NCI-H146 treated with DMSO at 0.1 percent for 48 hours (cell line): Measurements from ENCODE around the gene AKAP9.
"Not testable (repeated sequence)": the region's sequence is repeated elsewhere in the genome, so short reads cannot be mapped to it uniquely, and the experiment has no call there.

Experiments used
- DNase-seq: peaks from one replicate; lab custom pipeline; 2025; ENCODE audit not compliant: unreplicated experiment; lab: John Stamatoyannopoulos, UW

AKAP9 gene

GRCh38 chr7:92002720-92003119 is 62.1 kb downstream of the AKAP9 start:
- DNase-seq, result no peak

DNA sequence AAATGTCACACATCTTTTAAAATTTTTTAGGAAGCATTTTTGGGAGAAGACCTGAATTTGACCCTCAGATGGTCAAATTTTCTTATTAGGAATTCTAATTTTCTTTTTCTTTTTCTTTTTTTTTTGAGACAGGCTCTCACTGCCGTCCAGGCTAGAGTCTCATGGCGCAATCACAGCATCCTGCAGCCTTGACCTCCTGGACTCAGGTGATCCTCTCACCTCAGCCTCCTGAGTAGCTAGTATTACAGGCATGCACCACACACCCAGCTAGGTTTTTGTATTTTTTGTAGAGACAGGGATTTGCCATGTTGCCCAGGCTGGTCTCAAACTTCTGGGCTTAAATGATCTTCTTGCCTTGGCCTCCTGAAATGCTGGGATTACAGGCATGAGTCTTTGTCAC is 65.4 kb downstream of the AKAP9 start:
- DNase-seq, result no peak

GRCh38 chr7:92010215-92010614 is 69.6 kb downstream of the AKAP9 start:
- DNase-seq, result no peak

DNA sequence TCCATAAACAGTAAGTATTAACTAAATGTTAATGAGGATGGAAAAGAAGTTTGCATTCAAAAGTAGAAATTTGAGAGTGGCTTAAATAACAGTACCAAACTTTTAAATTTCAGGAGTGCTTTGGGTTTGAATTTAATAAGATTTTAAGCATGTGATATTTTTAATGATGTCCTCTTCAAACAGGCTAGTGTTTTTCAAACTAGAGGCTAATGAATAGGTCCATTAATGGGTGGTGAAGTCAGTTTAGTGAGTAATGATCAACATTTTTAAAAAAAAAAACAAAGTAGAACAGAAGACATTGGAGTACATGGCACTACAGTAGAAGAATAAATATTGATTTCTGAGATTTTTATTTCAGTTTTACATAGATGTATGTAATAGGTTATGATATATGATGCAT is 72.9 kb downstream of the AKAP9 start:
- no peak for DNase-seq

- no peak for DNase-seq
These were observed 80.0 kb downstream of the AKAP9 start for GRCh38 chr7:92020636-92021035.

DNA sequence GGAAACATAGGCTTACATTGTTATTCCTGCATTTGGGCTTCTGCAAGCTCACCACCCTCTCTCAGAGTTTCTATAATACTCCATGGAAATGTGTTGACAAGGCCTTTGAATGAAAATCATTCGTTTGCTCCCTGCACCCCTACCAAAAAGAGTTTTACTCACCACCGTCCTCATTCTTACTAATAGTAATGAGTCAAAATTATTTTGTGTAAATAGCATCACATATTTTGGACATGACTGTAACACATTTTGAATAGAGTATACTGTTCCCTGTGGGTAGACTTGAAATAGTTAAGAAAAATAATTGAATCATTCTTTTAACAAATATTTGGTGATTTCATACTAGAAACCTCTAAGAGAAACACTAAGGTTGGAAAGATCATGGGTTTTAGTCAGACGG is 84.6 kb downstream of the AKAP9 start:
- no peak for DNase-seq

- not testable (repeated sequence) for DNase-seq
These were observed 86.0 kb downstream of the AKAP9 start for GRCh38 chr7:92026635-92027034.

DNA sequence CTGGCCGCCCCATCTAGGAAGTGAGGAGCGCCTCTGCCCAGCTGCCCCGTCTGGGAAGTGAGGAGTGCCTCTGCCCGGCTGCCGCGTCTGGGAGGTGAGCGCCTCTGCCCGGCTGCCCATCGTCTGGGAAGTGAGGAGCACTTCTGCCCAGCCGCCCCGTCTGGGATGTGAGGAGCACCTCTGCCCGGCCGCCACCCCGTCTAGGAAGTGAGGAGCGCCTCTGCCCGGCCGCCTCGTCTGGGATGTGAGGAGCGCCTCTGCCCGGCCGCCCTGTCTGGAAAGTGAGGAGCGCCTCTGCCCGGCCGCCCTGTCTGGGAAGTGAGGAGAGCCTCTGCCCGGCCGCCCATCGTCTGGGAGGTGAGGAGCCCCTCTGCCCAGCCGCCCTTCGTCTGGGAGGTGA is 86.5 kb downstream of the AKAP9 start:
- not testable (repeated sequence) for DNase-seq

- DNase-seq, result no peak
These were observed 87.6 kb downstream of the AKAP9 start for GRCh38 chr7:92028226-92028625.

GRCh38 chr7:92028686-92029085 is 88.0 kb downstream of the AKAP9 start:
- no peak for DNase-seq

- DNase-seq, result no peak
These were observed 93.5 kb downstream of the AKAP9 start for GRCh38 chr7:92034116-92034515.

GRCh38 chr7:92035576-92035975 is 94.9 kb downstream of the AKAP9 start:
- DNase-seq, result no peak

DNA sequence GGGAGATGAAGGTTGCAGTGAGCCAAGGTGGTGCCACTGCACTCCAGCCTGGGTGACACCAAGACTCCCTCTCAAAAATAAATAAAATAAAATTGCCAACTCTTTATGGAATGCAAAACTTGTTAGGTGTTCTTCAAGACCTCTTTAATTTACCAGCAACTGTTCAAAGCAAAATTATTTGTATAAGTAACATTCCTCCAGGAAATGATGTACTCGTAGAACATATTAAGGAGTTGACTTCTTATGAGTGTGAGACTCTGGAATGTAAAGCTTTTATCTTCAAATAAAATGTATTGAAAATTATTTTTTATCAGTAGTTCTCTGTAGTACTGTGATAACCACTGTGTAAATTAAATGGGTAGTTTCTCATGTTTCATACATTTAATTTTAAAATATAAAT is 99.2 kb downstream of the AKAP9 start:
- DNase-seq, result no peak

GRCh38 chr7:92042056-92042737 is 101.5 kb downstream of the AKAP9 start:
- DNase-seq, result no peak

DNA sequence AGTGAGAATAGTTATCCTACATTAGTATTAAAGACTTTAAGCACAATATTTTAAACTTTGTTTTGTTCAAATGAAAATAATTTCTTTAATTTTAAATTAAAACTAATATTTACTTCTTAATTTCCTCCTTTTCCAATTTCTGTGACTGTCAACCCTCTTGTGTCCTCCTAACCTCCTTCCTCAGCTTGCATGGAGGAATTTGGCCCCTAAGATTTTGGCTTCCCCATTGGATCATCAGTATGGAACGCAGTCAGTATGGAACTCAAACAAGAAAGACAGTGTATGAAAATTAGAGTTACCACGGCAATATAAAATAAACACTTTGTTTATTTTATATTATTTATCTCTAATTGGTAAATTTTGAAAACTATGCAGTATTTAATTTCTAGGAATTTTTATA is 102.4 kb downstream of the AKAP9 start:
- DNase-seq, result no peak

DNA sequence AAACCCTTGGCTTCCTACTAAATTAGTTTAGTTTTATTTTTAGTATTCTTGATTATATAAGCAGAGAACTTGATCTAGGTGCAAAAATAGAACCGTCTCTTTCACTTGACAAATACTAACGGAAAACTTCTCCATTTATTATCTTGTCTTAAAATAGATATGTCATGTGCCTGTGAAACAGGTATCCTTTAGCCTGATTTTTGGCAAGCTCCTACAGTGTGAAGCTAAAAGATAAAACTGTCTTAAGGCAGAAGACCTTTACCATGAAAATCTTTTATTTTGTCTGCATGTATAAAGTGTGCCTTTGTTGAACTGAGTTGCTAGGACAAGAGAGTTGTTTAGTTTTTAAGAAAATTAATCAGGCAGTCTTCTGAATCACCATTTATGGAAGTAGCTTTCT is 103.0 kb downstream of the AKAP9 start:
- DNase-seq, result no peak

- DNase-seq, result no peak
These were observed 103.5 kb downstream of the AKAP9 start for GRCh38 chr7:92044148-92044547.

GRCh38 chr7:92044940-92045339 is 104.3 kb downstream of the AKAP9 start:
- no peak for DNase-seq

- DNase-seq, result no peak
These were observed 111.0 kb downstream of the AKAP9 start for GRCh38 chr7:92051655-92052054.

DNA sequence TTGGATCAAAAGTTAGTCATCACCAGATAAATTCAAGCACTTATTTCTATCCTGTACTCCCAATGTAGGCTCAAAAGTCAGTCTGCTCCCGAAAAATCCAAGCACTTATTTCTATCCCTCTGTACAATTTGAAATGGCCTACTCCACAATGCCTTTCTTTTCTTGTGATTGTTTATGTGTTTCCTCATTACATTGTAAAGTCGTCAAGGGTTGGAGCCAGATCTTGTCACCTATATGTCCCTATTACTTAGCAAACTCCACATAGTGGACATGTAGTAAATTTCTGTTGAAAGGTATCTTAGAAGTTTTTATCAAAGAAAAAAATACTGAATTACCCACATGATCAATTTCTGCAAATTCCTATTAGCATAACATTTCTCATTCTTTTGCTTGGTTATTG is 111.5 kb downstream of the AKAP9 start:
- DNase-seq, result no peak

DNA sequence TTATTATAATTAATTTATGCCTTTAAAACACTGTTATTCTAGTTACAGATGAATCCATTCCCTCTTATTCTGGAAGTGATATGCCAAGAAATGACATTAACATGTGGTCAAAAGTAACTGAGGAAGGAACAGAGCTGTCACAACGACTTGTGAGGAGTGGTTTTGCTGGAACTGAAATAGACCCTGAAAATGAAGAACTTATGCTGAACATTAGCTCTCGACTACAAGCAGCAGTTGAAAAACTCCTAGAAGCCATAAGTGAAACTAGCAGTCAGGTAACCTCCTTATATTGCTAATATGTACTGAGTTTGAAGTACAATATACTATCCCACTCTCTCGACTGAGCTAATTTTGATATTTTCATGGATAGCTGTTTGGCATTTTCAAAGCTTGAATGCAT is 112.0 kb downstream of the AKAP9 start:
- no peak for DNase-seq

GRCh38 chr7:92053312-92053711 is 112.7 kb downstream of the AKAP9 start:
- no peak for DNase-seq

GRCh38 chr7:92056286-92056685 is 115.6 kb downstream of the AKAP9 start:
- DNase-seq, result no peak
